ENCODE results near the gene UBALD2.

DNA sequence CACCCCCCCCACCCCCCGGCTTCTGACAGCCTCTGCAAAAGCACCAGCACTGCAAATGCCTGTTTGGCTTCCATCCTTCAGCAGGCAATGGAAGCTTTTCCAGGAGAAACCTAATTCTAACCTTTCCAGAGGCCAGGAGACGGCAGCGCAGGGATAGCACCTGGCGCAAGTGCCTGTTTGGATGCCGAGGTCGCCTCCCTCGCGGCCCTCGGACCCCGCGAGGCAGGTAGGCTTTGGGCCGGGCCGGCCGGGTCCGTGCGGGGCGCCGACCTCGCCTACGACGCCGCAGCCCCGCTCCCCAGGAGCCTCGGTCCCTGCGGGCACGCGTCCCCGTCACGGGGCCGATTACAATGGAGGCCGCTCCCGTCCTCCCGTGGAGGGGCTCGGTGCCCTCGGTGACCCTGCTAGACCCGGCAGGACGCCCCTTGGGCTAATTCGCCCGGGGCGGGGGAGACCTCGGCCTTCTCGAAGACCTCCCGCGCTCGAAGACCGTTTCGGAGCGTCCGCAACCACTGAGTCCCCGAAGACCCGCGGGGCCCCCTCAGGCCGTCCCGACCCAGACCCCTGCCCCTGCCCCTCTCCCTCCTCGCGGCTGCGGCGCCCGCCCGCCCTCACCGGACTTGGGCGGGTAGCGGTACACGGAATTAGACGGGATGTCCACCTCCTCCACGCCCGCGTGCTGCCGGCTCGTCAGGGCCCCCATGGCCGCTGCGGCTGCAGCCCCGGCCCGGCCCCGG lies 25.4 kb upstream of the UBALD2 start:
- TF ChIP-seq, protein P1, sequence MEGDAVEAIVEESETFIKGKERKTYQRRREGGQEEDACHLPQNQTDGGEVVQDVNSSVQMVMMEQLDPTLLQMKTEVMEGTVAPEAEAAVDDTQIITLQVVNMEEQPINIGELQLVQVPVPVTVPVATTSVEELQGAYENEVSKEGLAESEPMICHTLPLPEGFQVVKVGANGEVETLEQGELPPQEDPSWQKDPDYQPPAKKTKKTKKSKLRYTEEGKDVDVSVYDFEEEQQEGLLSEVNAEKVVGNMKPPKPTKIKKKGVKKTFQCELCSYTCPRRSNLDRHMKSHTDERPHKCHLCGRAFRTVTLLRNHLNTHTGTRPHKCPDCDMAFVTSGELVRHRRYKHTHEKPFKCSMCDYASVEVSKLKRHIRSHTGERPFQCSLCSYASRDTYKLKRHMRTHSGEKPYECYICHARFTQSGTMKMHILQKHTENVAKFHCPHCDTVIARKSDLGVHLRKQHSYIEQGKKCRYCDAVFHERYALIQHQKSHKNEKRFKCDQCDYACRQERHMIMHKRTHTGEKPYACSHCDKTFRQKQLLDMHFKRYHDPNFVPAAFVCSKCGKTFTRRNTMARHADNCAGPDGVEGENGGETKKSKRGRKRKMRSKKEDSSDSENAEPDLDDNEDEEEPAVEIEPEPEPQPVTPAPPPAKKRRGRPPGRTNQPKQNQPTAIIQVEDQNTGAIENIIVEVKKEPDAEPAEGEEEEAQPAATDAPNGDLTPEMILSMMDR (IDR thresholded peaks at IDR 0.05), result no peak
- TF ChIP-seq POLR2AphosphoS5 (IDR thresholded peaks at IDR 0.05; ENCODE audit: insufficient read depth in 1 of 2, low read depth in 1 of 2), result no peak

Data from vagina (tissue), 2 donors.